GM23248 (cell line): ENCODE measurements around the gene PARD6B. TPM values are rescaled to one million over a fixed set of nuclear protein-coding genes. Genes with fewer than 3 reads are reported as not detected.

Experiments
- DNase-seq: peaks from one replicate; pipeline ENCODE4 v3.0.0-alpha.2; 2015
- H2AFZ ChIP-seq: fragments of 200-600 bp; sonication (generic); 2 replicates; pipeline ENCODE4 v1.6.1; 2016; ENCODE audit warnings: antibody characterized with exemption
- H3F3A ChIP-seq: fragments of 200-600 bp; sonication (generic); 2 replicates; pipeline ENCODE4 v1.6.1; 2016; ENCODE audit warnings: mild to moderate bottlenecking, antibody characterized with exemption, mixed run types; ENCODE audit not compliant: insufficient read depth
- H3K27ac ChIP-seq: fragments of 200-600 bp; sonication (generic); 2 replicates; pipeline ENCODE4 v1.5.1; 2016; ENCODE audit warnings: mild to moderate bottlenecking
- H3K27me3 ChIP-seq: fragments of 200-600 bp; sonication (generic); replicated peaks from 2 replicates; pipeline ENCODE4 v1.6.1; 2016; ENCODE audit warnings: mild to moderate bottlenecking; ENCODE audit not compliant: insufficient read depth
- H3K36me3 ChIP-seq: fragments of 200-600 bp; sonication (generic); 2 replicates; pipeline ENCODE4 v1.6.1; 2016; ENCODE audit warnings: low read depth, mild to moderate bottlenecking
- H3K4me1 ChIP-seq: fragments of 200-600 bp; sonication (generic); 2 replicates; pipeline ENCODE4 v1.6.1; 2016; ENCODE audit warnings: mild to moderate bottlenecking; ENCODE audit not compliant: insufficient read depth
- H3K4me2 ChIP-seq: fragments of 200-600 bp; sonication (generic); one replicate; pipeline ENCODE4 v1.6.1; 2016; ENCODE audit warnings: mild to moderate bottlenecking; ENCODE audit not compliant: unreplicated experiment
- H3K4me3 ChIP-seq: fragments of 200-600 bp; sonication (generic); 2 replicates; pipeline ENCODE4 v1.5.1; 2016; ENCODE audit warnings: mild to moderate bottlenecking
- H3K79me2 ChIP-seq: fragments of 200-600 bp; sonication (generic); 2 replicates; pipeline ENCODE4 v1.6.1; 2016; ENCODE audit warnings: mild to moderate bottlenecking; ENCODE audit not compliant: insufficient read depth
- H3K9ac ChIP-seq: fragments of 200-600 bp; sonication (generic); 2 replicates; pipeline ENCODE4 v1.6.1; 2016; ENCODE audit warnings: mild to moderate bottlenecking
- H3K9me2 ChIP-seq: fragments of 200-600 bp; sonication (generic); 2 replicates; pipeline ENCODE4 v1.6.1; 2016; ENCODE audit warnings: mixed run types, mild to moderate bottlenecking, moderate library complexity; ENCODE audit not compliant: insufficient read depth
- H3K9me3 ChIP-seq: fragments of 200-600 bp; sonication (generic); one replicate; pipeline ENCODE4 v1.6.1; 2017; ENCODE audit warnings: low read depth
- H4K20me1 ChIP-seq: fragments of 200-600 bp; sonication (generic); 2 replicates; pipeline ENCODE4 v1.6.0; 2016; ENCODE audit not compliant: insufficient read depth
- EZH2 ChIP-seq: fragments of 200-600 bp; sonication (generic); IDR thresholded peaks from 2 replicates; pipeline ENCODE4 v1.6.1; 2018; ENCODE audit warnings: antibody characterized with exemption, mild to moderate bottlenecking; ENCODE audit not compliant: insufficient read depth, poor library complexity, severe bottlenecking
- EZH2phosphoT487 ChIP-seq: fragments of 200-600 bp; sonication (generic); IDR thresholded peaks from 2 replicates; pipeline ENCODE4 v1.6.1; 2018; ENCODE audit warnings: antibody characterized with exemption, moderate library complexity, mild to moderate bottlenecking, low read depth; ENCODE audit not compliant: insufficient read depth
- WGBS, 2 experiments: methylation state at CpG; one replicate each; pipeline ENCODE4 v1.1.6; 2015 to 2017; ENCODE audit warnings: low lambda C conversion rate in 2 of 2, low coverage in 1 of 2; ENCODE audit errors: missing lambda C conversion rate in 2 of 2; 5-methylcytosine and 5-hydroxymethylcytosine counted together
- in situ Hi-C: fragments of 300-500 bp; cut with MboI; formaldehyde crosslinking; loops from 2 replicates; pipeline ENCODE4 v1.15.0; 2020
- polyA plus RNA-seq: library from polyadenylated mRNA; unstranded; fragments of >200 nt; fragmentation: Nextera tagmentation; extraction: Ambion mirVana; gene quantifications from 2 replicates; pipeline ENCODE4 v1.2.1, GENCODE V29; 2016
- total RNA-seq: library from RNA; depleted of rRNA; stranded (reverse); fragments of >200 nt; shearing (Covaris generic); gene quantifications from 2 replicates; pipeline ENCODE4 v1.2.3, GENCODE V29; 2014

PARD6B gene
- total and polyA plus RNA-seq, 2 experiments from 2014 or later, result 0.16 TPM; not detected in 1

GRCh38 chr20:50723672-50724071 lies 7.7 kb upstream of the PARD6B start:
- H3K4me1 ChIP-seq, result peaks cover 23% of the 10 kb centered on the region
- no peak for DNase-seq
- H3K36me3 ChIP-seq, result no peaks in the 10 kb centered on the region
- peaks cover 24% of the 10 kb centered on the region for H3F3A ChIP-seq
- in situ Hi-C loops, result no loop called here
- WGBS, 2 experiments, result 87 to 96% methylated on average over 8 to 9 of the region's 9 CpGs
- TF ChIP-seq EZH2 (no peak), EZH2phosphoT487 (no peak)
- H2AFZ ChIP-seq, result no peak overlapping the region
- no peak overlapping the region for H3K4me2 ChIP-seq
- no peaks in the 10 kb centered on the region for H4K20me1 ChIP-seq
- no peaks in the 10 kb centered on the region for H3K9me3 ChIP-seq
- H3K4me3 ChIP-seq, result no peak overlapping the region
- H3K9me2 ChIP-seq, result no peaks in the 10 kb centered on the region
- no peak overlapping the region for H3K27ac ChIP-seq
- no peaks in the 10 kb centered on the region for H3K79me2 ChIP-seq
- no peak overlapping the region for H3K9ac ChIP-seq
- H3K27me3 ChIP-seq, result no peaks in the 10 kb centered on the region

- Histone ChIP-seq H3K27ac (peak overlapping the region; percentile 67), H3K9ac (peak overlapping the region; percentile 48), H3K4me3 (peak overlapping the region; percentile 47), H3K9me2 (no peaks in the 10 kb centered on the region), H3K9me3 (no peaks in the 10 kb centered on the region), H3K36me3 (no peaks in the 10 kb centered on the region), H3K79me2 (no peaks in the 10 kb centered on the region), H2AFZ (peak overlapping the region; percentile 58), H4K20me1 (no peaks in the 10 kb centered on the region), H3K4me1 (peaks cover 23% of the 10 kb centered on the region), H3F3A (peaks cover 24% of the 10 kb centered on the region), H3K27me3 (no peaks in the 10 kb centered on the region), H3K4me2 (peak overlapping the region; percentile 68)
- TF ChIP-seq EZH2phosphoT487 (no peak), EZH2 (no peak)
- in situ Hi-C loops, result no loop called here
- 93 to 94% methylated on average over 7 of the region's 7 CpGs for WGBS, 2 experiments
- no peak for DNase-seq
These were observed 7.2 kb upstream of the PARD6B start for GRCh38 chr20:50724112-50724725.

DNA sequence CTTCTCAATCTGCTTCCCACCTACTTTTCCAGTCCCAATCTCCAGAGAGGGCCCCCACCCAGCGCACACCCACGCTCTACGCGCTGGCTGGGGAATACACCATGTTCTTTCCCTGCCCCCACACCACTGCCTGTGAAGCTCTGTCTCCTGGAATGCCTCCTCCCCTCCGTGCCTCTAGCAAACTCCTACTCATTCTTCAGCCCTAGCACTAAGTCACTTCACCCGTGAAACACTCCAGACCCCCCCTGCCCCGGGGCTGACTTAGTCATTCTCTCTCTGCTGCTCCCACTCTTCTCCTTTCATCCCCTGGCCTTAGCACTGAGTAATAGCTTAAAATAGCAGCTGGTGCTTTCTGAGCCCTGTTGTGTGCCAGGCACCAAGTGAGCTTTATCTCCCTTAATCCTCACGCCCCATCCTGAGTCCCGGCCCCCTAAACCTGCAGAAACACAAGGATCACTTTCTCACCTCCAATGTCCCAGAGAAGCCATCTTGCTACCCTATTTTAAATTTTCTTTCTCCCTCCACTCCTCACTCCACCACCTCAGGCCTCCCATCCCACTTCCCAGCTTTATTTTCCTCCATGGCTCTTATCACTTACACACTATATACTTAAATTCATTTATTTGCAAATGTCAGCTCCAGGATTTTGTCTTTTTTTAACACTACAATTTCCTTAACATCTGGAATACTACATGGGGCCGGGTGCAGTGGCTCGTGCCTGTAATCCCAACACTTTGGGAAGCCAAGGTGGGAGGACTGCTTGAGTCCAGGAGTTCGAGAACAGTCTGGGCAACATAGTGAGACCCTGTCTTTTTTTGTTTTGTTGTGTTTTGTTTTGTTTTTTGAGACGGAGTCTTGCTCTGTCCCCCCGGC lies 6.3 kb upstream of the PARD6B start:
- no peaks in the 10 kb centered on the region for H4K20me1 ChIP-seq
- H3F3A ChIP-seq, result peaks cover 30% of the 10 kb centered on the region
- no peak for TF ChIP-seq EZH2
- no peak for TF ChIP-seq EZH2phosphoT487
- in situ Hi-C loops, result loop anchor here (25.0 kb wide), 1 partner anchor 538 kb away; the partner anchor contains the start of gene CEBPB
- no peaks in the 10 kb centered on the region for H3K9me2 ChIP-seq
- WGBS, 2 experiments, result 26 to 27% methylated on average over 14 of the region's 14 CpGs
- H3K4me1 ChIP-seq, result peaks cover 23% of the 10 kb centered on the region
- no peaks in the 10 kb centered on the region for H3K79me2 ChIP-seq
- H3K9ac ChIP-seq, result peak overlapping the region; percentile 48
- H3K9me3 ChIP-seq, result no peaks in the 10 kb centered on the region
- H3K4me3 ChIP-seq, result peak overlapping the region; percentile 47
- H2AFZ ChIP-seq, result peak overlapping the region; percentile 58
- H3K27me3 ChIP-seq, result no peaks in the 10 kb centered on the region
- peak; percentile 98 for DNase-seq
- H3K36me3 ChIP-seq, result no peaks in the 10 kb centered on the region
- peak overlapping the region; percentile 67 for H3K27ac ChIP-seq
- peak overlapping the region; percentile 68 for H3K4me2 ChIP-seq

GRCh38 chr20:50725724-50726005 lies 5.7 kb upstream of the PARD6B start:
- Histone ChIP-seq H3K36me3 (no peaks in the 10 kb centered on the region), H3K27me3 (no peaks in the 10 kb centered on the region), H4K20me1 (no peaks in the 10 kb centered on the region), H3K9ac (no peak overlapping the region), H3K4me2 (peak overlapping the region; percentile 54), H3K27ac (peak overlapping the region; percentile 54), H2AFZ (peak overlapping the region; percentile 58; the same call in 1 of the 2 replicates), H3K79me2 (no peaks in the 10 kb centered on the region), H3K4me3 (no peak overlapping the region), H3F3A (peaks cover 32% of the 10 kb centered on the region), H3K9me3 (no peaks in the 10 kb centered on the region), H3K9me2 (no peaks in the 10 kb centered on the region), H3K4me1 (peaks cover 23% of the 10 kb centered on the region)
- 92 to 94% methylated on average over 10 of the region's 10 CpGs for WGBS, 2 experiments
- DNase-seq, result no peak
- TF ChIP-seq EZH2, result no peak
- TF ChIP-seq EZH2phosphoT487, result no peak
- in situ Hi-C loops, result loop anchor here (25.0 kb wide), 1 partner anchor 538 kb away; the partner anchor contains the start of gene CEBPB
